DND-41 (cell line): ENCODE data around the gene GTF2E1.

Experiments used
- EZH2 ChIP-seq: IDR thresholded peaks from 3 replicates; pipeline ENCODE4 v1.6.1; 2012; ENCODE audit warnings: borderline replicate concordance, low read depth, mild to moderate bottlenecking, moderate library complexity, low read length, inconsistent platforms; ENCODE audit not compliant: severe bottlenecking
- TF ChIP-seq, protein P1 (sequence below): IDR thresholded peaks from 2 replicates; pipeline ENCODE4 v1.5.1; 2012; ENCODE audit warnings: borderline replicate concordance, low read length, moderate library complexity, mild to moderate bottlenecking; ENCODE audit not compliant: poor library complexity, severe bottlenecking; ENCODE audit errors: extremely low read depth

DNA sequence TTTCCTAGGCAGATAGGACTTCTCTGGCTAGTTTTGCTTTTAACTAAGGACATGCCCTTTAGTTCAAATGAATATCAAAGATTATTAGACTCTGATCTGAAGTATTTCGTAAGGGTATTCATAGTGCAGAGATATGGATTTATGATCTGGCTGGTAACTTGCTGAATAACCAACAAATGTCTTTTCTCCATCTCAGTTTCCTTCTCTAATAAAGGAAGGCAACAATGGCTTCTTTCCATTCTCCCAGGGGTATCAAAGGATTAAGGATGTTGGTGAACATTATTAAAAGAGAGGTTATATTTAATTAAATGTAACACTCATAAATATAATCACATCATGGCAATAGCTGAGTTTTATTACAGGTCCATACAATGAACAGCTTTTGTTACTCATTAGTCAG is 86.3 kb downstream of the GTF2E1 start:
- no peak for TF ChIP-seq EZH2
- TF ChIP-seq, protein P1, sequence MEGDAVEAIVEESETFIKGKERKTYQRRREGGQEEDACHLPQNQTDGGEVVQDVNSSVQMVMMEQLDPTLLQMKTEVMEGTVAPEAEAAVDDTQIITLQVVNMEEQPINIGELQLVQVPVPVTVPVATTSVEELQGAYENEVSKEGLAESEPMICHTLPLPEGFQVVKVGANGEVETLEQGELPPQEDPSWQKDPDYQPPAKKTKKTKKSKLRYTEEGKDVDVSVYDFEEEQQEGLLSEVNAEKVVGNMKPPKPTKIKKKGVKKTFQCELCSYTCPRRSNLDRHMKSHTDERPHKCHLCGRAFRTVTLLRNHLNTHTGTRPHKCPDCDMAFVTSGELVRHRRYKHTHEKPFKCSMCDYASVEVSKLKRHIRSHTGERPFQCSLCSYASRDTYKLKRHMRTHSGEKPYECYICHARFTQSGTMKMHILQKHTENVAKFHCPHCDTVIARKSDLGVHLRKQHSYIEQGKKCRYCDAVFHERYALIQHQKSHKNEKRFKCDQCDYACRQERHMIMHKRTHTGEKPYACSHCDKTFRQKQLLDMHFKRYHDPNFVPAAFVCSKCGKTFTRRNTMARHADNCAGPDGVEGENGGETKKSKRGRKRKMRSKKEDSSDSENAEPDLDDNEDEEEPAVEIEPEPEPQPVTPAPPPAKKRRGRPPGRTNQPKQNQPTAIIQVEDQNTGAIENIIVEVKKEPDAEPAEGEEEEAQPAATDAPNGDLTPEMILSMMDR: no peak
